HG03025 (cell line): ENCODE results near the gene SIL1.
"Not testable (repeated sequence)": the region's sequence is repeated elsewhere in the genome, so short reads cannot be mapped to it uniquely, and the experiment has no call there.

Experiments
- ATAC-seq: cut with Tn5 transposase; IDR thresholded peaks from one replicate; pipeline ENCODE4 v1.9.1; 2021; ENCODE audit warnings: mild to moderate bottlenecking, moderate library complexity; ENCODE audit not compliant: unreplicated experiment, low FRiP score

Gene SIL1

GRCh38 chr5:139178589-139178917, 19.6 kb downstream of the SIL1 start:
- ATAC-seq, result no peak

- ATAC-seq, result no peak
Observed at GRCh38 chr5:139177809-139178588, 20.2 kb downstream of the SIL1 start.

GRCh38 chr5:139177281-139177680, 20.9 kb downstream of the SIL1 start:
- not testable (repeated sequence) for ATAC-seq

GRCh38 chr5:139174382-139174781, 23.8 kb downstream of the SIL1 start:
- ATAC-seq, result not testable (repeated sequence)

DNA sequence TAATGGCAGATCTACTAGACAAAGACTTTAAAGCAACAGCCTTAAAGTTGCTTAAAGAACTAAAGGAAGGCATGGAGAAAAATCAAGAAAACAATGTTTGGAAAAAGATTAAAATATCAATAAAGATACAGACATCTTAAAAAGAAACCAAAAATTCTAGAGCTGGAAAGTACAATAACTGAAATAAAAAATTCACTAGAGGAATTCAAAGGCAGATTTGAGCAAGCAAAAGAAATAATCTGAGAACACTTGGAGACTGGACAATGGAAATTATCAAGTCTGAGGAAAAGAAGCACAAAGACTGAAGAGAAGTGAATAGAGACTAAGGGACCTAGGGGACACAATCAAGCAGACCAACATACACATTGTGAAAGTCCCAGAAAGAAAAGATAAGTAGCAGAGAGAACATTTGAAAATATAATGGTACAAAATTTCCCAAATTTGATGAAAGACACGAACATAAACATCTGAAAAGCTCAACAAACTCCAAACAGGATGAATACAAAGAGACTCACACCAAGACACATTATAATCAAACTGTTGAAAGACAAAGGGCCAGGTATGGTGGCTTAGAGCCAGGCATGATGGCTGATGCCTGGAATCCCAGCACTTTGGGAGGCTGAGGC, 26.3 kb downstream of the SIL1 start:
- no peak for ATAC-seq

- ATAC-seq, result no peak
Observed at GRCh38 chr5:139167952-139168720, 30.0 kb downstream of the SIL1 start.

DNA sequence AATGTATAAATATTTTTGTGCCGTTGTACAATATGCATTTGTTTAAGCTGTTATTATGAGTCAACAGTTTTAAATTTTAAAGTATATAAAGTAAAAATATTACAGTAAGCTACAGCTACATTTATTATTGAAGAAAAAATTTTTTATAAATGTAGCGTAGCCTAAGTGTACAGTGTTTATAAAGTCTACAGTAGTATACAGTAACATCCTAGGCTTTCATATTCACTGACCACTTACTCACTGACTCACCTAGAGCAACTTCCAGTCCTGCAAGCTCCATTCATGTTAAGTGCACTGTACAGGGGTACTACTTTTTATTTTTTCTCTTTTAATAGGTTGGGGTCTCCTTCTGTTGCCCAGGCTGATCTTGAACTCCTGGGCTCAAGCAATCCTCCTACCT, 30.6 kb downstream of the SIL1 start:
- ATAC-seq, result no peak

- ATAC-seq, result no peak
Observed at GRCh38 chr5:139167063-139167462, 31.1 kb downstream of the SIL1 start.

- not testable (repeated sequence) for ATAC-seq
Observed at GRCh38 chr5:139164897-139165296, 33.3 kb downstream of the SIL1 start.

DNA sequence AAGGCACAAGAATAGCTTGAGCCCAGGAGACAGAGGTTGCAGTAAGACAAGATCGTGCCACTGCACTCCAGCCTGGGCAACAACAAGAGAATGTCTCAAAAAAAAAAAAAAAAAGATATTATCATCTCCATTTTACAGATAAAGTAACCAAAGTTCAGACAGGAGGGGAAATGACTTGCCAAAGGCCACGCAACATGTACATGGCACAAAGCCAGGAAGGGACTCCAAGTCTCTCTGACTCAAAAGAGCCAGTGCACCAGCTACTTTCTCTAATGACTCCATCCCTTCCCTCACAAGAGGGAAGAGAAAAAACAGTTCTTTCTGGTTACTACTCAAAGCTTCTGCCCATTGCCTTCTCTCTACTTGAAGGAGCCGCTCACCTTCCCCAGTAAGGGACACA, 34.1 kb downstream of the SIL1 start:
- ATAC-seq, result no peak

DNA sequence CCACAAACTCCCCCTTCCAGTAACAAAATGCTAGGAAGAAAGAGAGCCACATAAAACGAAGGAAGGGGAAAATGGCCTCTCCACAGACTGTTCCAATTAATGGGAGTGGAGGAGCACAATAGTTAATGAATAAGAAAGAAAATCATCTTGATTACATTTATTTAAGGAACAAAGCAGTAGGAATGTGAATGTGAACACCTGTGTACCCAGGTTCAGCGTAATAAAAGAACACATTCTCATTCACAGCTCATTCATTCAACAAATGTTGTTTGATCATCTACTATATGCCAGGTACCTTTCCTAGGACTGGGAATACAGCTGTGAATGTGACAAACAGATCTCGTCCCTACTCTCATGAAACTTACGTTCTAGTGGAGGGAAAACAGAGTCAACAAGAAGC, 35.7 kb downstream of the SIL1 start:
- ATAC-seq, result no peak

DNA sequence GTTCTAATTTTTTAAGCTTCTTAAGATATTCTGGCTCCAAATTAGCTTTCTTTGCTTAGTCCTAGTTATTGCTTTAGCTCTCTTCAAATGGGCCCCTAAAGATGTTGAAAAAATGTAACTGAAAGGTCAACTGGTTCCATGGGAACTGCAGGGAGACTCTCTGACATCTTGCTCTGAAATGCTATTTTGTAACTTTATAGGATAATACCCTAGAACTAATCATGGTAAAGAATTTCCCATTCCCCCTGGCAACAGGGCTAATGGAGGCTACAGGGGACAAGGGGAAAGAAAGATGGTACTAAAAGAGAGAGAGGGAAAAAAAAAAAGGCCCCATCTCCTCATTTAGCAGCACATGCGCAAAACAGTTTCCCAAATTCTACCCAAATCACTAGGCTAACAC, 39.4 kb downstream of the SIL1 start:
- ATAC-seq, result no peak

DNA sequence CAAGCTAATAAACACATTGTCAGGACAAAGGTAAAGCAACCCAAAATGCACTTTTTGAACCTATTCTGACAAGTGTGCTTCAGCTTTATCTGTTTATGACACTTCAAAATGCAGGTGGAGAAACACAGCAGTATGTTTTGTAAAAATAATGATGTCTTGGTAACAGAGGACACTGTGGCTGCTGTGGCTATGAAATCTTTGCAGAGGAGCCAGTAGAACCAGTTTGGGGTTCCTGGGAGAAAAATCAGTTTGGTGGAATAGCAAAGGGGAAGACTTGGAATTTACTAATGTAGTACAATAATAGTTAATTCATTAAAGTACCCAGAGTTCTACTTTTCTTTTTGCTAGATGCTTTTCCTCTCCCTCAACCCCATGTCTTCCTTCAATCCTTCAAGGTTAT, 40.6 kb downstream of the SIL1 start:
- ATAC-seq, result no peak

DNA sequence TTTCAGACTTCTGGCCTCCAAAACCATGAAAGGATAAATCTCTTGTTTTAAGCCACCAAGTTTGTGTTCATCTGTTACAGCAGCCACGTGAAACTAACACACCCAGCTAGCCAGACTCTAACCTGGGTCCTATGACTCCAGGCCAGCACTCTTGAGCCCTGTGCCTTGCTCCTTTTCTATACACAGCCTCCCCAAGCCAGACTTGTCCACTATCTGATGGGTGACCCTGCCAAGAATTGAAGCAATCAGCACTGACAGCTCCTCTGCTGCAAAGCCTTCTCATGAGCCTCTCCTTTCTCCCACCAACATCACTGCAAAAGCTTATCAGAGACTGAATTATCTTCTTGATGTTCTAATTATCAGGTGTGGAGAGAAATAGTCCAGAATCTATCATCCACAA, 41.4 kb downstream of the SIL1 start:
- no peak for ATAC-seq

DNA sequence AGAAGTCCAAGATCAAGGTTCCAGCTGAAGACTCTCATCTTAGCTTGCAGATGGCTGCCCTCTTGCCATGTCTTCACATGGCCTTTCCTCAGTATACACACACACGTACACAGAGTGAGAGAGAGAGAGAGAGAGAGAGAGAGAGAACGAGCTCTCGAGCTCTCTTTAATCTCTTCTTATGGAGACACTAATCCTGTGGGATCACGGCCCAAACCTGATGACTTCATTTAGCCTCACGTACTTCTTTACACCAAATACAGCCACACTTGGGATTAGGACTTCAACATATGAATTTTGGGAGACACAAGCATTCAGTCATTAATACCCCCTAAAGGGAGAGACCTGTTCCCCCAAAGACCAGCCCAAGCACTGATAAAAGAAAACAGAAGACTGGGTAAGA, 42.8 kb downstream of the SIL1 start:
- ATAC-seq, result no peak

DNA sequence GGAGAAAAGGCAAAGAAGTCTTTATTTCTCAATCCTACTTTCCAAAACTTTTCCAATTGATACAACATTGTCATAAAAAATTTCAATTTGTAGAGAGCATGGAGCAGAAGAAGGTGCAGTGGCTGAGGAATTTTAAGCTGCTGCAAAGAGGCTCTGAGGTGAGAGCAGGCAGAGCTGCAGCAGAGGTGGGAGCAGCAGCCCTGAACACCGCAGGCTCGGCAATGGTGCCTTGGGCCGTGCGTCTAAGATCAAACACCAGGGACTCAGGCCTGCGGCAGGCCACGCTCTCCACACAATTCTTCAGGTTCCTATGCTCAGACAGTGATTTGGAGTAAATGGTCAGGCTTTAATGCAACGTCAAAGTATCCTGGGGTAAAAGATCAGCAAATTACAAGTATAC, 46.3 kb downstream of the SIL1 start:
- no peak for ATAC-seq

DNA sequence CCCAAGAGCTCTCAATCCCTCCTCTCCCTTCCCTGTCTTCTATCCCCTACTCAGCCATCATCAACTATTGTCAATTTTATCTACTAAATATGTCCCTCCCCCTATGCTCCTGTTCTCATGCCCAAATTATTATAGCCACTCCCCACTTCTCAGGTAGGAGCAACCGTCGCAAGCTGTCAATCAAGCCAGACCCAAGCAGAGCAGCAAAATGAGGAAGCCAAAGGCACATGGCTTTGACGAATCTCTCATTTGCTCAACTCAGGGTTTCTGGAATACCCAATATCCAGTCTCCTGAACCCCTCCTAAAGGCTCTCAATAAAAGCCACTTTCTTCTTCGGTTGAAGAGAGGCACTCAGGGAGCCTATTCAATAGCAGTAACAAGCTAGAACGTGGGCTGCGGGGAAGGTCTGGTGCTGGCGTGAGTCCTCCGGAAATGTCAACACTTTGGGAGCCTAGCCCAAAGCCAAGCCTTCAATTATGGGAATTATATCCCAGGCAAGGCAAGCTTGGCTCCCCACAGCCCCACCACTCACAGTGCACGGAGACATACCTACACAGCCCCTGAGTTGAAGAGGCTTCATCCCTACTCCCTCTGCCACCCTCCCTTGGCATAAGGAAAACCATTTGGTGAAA, 47.7 kb downstream of the SIL1 start:
- no peak for ATAC-seq

GRCh38 chr5:139149477-139150199, 48.5 kb downstream of the SIL1 start:
- ATAC-seq, result no peak

DNA sequence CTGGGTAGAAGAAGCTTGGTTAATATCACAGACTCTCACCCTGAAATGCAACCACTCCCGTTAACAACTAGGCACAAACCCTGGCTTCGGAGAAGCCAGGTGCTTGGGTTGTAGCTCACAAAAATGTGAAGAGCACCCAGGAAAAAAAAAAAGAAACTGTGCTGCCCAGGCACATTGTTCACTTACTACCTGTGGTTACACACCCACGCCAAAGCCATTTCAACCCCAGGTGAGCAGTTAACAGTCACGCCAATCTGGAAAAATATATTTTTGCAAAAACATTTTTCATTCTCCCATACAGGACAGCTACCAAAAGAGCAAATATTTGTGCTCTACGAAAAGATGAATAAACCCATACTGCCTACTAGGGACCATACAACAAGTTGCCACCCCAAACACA, 49.2 kb downstream of the SIL1 start:
- no peak for ATAC-seq

DNA sequence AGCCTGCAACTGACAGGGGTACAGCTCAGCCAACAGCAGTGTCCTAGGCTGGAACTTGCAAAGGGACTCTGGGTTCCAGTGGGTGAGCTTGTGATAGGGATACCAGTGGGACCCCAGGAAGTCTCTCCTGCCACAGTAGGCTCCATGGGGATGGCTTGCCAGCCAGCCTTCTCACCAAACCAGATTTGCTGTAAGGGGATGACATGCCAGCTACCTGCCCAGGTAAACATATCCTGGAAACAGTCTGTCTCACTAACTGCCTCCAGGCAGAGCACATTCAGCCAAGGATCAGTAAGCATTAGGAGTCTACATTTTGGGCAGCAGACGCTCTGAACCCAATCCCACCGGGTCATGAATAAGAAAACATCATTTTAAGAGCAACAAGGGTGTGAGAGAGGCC, 49.9 kb downstream of the SIL1 start:
- ATAC-seq, result no peak
